HG02884 (cell line): ENCODE results near the gene RNF220.

Experiments used
- ATAC-seq: cut with Tn5 transposase; IDR thresholded peaks from one replicate; pipeline ENCODE4 v1.9.1; 2021; ENCODE audit warnings: mild to moderate bottlenecking, moderate library complexity; ENCODE audit not compliant: unreplicated experiment

The RNF220 gene

DNA sequence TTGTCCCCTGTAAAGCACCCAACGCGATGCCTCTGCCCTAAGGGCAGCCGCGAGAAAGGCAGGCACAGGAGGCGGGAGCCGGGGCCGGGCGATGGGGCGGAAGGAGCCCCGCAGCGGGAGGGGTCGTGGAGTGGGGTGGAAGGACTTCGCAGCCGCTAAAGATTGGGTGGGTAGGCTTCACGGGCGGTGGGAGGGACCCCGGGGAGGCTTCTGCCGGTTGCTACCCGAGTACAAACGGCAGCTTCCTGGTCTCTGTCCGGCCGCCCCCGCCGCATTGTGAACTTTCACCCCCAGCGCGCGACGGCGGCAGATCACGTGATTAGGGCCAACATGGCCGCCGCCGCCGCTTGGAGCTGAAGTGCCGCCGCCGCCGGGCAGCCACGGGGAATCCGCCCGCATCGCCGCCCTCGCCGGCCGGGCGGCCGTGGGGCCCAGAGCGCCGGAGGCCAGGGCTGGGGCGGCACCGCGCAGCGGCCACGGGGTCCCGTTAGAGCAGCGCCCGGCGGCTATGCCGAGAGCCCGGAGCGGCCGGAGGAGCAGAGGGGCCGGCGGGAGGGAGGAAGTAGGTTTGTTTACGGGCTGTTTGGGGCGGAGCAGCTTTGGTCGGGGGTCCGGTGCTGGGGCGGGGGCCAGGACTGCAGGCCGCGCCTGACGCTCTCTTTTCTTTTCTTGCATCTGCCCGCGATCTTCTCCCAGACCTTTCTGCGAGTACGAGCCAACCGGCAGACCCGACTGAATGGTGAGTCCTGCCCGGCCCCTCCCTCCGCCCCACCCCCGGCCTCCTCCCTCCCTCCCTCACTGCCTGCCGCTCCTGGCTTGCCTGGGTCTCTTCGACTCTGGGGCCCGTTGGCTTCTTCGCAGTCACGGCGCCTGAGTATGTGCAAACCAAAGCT, 226.8 kb downstream of the RNF220 start:
- peak; percentile 67 for ATAC-seq

DNA sequence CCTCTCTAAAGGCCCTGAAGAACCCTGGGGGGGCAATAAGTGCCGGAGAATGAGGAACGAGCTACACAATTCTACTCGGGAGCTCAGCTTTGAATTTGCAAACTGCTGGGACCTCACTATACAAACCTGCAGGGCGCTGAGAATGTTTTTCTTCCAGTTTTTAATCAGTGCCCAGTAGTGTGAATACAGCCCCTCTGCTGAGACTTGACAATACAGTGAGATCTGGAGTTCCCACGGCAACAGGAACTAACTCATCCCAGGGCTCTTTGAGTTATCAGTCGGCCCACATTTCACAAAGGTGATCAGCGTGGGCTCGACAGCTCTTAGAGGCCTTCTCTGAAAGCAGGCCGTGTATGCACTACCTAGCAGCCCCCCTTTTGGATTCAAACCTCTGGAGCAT, 227.5 kb downstream of the RNF220 start:
- no peak for ATAC-seq

DNA sequence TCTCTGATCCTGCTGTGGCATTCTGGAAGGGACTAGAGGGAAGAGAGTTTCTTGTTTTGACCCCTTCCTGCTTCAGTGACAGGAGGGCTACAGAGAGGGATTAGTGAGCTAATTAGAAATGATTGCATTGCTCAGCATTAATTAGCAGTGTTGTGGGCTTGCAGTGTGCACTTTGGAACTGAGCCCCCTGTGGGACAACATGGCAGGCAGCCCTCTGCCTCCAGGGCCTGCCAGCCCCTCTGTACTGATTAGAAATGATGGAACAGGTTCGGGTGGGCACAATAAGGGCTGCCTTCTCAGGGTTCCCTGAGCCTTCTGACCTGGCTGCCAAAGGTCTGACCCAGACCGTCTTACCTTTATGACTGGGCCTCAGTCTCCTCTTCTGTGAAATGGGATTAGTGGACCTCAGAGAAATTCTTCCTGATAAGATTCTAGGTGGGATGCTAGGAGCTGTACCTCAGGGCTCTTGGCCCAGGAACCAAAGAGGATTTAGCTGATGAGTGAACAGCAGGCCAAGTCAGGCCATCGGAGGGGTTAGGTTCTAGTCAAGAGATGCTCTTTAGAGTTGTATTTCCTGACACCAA, 229.6 kb downstream of the RNF220 start:
- ATAC-seq = no peak

DNA sequence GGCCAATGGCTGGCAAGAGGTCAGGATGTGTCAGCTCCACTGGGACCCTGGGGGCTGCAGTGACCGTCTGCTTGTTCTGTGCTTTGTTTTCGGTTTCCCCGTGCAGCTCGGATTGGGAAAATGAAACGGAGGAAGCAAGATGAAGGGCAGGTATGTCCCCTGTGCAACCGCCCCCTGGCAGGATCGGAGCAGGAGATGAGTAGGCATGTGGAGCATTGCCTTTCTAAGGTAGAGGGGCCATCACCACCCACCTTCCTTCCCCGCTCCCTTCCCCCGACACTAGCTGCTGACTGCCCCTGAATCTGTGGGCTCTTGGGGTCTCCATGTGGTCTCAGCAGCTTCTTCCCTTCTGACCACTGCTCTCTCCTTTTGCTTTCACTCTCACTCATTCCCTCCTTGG, 230.4 kb downstream of the RNF220 start:
- ATAC-seq = no peak

DNA sequence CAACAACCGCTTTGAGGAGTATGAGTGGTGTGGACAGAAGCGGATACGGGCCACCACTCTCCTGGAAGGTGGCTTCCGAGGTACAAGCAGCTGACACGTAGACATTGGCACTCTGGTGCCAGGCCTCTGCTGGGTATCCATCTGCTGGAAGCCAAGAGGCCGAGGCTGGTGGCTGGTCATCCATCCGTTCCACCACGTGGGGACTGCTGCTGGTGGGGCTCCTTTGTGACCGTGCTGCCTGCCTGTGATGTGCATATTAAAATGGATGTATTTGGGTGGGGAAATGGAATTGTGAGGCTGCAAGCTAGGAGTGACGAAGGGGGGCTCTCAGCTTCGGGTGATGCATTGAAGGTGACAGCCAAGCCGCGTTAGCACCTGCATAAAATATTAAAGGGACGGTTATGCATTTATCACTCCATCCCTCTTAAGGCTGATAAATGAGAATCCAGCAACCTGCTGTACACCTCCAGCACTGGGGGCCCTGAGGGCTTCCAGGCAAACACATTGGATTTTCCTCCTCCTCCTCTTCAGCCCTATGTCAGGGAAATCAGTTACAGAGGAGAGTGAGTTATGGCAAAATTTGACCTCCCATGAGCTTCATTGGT, 231.1 kb downstream of the RNF220 start:
- no peak for ATAC-seq

DNA sequence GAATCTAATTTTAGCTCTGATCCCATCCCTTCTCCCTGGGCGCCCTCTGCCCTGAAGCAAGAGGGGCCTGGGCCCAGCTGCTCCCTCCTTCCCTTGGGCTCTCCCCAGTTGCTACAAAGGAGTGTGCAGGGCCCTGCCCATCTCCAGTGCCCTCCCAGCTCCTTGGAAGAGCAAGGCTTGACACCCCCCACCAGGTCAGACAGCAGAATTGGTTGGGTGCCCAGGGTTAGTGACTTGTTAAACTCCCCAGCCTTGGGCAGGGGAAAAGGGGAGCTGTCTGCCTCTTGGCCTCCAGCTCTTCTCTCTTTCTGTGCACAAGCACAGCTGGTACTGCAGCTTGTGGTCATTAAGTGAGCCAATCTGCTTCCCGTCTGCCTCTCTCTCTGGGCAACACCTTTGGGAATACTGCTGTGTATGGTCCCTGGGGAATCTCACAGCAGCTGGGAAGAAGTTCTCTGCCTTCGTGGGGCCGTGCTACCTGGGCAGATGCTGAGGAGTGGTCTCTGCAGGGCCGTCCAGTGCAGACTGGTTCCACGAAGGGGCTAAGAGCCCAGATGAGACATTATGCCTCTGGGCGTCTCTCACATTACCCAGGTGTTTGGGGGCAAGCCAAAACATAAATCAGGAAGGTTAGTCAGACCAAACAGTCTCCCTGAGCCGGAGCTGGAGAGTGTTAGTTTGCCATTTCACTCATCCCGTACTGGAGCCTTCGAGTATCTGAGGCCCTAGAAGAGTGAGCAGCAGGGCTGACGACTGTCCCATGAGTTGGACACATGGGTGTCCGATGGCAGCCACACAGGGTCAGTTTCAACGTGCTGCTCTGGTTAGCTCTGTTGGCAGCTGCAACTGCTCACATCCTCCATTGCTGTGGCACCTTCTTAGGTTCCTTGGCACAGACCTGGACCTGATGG, 231.9 kb downstream of the RNF220 start:
- no peak for ATAC-seq

DNA sequence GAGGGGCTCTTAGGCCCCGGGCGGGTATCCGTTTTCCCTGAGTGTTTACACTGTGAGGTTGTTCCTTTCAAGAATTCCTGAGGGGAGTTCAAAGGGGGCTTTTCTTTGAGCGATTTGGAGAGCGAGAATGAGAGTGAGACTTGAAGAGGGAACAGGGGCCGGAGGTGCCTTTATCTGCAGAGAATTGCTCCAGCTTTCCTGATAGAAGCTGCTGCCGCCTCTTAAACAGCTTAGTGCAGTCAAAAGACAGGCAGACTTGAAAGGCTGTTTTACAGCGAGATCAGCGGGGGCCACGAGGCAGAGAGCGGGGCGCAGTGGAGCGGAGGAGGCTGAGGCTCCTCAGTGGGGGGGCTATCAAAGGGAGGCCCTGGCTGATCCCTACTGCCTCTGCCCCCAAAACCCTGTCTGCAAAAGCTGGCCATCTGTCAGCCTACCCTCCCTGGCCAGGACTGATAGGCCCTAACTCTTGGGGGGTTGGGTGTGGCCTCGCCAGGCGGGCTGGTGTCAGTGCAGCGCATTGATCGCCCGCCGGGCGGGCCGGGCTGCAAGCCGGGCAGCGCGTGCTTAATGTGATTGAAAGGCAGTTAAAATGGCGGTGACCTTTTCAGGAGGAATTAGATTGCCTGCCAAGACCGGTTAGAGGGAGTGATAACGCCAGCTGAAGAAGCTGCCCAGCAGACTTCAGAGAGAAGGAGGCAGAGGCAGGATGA, 232.8 kb downstream of the RNF220 start:
- ATAC-seq = no peak

DNA sequence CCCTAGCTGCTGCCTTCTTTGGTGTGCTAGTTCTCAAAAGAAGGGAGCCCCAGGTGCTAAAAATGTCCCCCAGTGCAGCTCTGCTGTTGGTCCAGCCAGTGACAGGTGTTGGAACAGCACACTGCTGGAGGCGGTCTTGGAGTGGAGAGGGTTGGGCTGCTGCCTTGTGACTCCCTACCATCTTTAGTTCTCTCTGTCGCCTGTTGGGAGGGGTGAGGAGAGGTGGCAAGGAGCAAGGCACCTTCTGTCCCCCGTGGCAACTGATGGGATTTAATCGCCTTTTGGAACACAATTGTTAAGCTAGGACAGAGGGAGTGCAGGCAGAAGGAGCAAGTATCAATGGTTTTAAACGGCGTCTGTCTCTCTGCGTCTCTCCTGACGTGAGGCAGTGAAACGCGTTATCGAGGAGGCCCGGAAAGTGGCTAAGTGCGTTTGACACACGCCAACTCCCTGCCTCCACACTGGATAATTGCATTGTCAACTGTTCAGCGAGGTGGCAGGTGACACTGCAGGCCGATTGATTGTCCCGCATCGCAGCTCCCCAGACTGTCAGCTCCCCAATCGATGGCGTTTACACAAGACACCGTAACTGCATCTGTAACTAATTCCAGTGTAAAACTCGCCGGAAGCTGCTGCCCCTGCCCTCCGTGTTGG, 235.3 kb downstream of the RNF220 start:
- ATAC-seq = no peak

DNA sequence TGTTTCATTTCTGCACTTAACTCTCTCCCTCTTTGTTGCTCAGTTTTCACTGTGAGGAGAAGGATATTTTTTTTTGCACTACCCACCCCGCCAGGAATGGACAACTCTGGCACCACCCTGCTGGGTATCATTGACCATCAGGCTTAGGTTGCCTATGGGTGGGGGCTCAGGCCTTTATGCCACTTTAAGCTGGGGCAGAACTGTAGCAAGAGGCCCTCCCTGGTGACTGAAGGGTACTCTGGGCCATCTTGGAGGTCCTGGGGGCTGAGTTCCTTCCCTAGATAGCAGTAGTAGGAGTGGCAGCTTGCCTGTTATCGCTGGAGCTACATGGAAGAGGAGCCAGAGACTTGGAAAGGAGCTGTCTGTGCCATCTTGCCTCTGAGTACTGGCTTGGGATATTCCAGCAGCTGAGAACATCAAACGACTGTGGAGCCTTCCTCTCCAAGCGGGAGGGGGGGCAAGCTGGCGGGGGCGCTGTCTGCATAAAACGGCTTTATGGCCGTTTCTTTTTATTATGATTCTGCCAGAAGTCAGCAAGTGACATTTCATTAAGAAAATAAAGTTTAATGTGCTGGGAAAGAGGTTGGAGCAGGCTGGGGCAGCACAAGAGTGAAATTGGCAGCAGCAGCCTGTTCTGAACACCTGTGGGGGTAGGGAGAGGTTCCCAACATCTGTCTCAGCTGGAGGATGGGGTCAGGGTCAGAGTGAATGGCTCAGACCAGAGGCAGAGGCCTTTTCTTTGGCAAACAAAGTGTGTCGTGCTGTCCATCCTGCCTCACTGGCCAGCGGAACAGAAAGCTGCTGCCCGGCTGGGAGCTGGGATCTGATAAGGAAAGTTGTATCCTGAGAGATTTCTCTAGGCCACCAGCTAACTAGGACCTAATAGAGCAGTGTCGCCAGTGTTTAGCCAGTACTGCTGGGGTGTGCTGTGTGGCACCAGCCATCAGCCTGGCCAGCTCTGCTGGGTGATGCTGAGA, 236.4 kb downstream of the RNF220 start:
- ATAC-seq = no peak

DNA sequence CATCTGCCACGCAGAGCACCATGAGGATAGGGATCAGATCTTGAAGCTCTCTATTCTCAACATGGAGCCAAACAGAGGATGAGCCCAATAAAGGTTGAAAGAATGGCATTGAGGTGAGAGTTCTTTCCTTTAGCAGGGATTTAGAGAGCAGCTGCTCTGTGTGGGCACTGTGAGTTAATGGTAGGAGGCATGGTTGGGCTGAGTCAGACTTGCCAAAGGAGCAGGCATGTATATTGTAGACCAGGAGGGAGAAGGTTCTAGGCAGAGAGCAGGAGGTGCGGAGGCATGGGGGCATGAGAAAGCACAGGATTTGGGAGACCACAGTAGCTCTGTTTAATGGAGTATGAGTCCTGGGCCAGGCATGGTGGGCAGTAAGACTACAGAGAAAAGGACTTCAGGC, 237.2 kb downstream of the RNF220 start:
- no peak for ATAC-seq

DNA sequence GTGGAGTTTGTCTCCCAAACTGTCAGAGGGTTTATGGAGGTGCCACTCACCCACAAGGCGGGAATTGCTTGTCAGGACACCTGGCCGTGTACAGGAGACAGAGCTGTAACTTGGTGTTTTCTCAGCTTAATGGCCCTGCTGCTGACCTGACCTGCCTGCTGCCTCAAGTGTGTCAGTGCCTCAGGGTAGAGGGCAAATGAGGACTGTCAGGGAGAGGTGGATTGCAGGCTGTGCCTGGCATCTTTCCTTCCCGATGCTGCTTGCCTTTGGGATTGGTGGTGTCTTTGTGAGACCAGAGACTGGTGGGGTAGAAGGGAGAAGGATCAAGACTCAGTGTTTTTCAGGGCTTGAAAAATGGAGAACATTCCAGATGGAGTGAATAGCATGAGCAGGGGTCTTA, 237.9 kb downstream of the RNF220 start:
- ATAC-seq = no peak

DNA sequence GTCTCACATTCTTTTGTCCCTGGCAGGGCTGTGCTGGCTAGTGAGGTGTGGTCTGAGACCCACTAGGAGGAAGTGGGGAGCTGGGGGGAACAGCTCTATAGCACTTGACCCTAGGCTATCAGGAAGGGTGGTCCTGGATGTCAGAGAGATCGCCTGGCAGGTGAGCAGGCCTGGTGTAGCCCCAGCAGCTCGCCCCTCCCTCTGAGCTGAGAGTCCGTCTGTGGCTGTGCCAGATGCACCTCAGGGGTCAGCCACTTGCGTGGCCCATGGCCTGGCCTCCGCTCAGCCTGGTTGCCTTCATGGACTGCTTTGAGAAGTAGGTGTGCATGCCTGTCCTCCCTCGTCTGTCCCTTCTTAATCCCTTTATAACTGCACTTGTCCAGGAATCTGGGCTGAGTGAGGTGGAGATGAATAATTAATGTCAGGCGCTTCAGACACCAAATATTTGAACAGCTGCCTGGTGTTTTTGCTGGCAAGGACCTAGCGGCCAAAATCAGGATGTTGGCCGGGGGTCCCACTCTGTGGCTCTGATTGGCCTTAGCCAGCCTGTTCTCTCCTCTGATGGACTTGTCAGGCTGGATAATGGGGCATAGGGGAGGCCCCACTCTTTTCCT, 238.8 kb downstream of the RNF220 start:
- no peak for ATAC-seq

DNA sequence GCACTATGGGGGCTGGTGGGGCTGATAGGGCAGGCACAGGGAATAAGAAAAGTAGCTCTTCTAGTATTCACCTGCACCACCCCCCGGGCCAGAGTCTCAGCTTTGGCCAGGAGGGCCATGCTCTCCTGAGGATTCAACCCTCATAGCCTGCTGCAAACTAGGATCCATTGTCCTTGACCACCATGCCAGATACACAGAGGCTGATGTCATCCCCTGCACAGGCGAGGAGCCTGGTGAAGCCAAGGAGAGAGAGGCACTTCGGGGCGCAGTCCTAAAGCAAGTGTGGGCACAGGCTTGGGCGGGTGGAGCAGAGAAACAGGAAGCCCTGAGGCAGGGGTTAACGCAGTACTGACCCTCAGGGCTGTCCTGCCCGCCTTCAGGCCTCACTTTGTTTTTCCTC, 239.8 kb downstream of the RNF220 start:
- no peak for ATAC-seq

DNA sequence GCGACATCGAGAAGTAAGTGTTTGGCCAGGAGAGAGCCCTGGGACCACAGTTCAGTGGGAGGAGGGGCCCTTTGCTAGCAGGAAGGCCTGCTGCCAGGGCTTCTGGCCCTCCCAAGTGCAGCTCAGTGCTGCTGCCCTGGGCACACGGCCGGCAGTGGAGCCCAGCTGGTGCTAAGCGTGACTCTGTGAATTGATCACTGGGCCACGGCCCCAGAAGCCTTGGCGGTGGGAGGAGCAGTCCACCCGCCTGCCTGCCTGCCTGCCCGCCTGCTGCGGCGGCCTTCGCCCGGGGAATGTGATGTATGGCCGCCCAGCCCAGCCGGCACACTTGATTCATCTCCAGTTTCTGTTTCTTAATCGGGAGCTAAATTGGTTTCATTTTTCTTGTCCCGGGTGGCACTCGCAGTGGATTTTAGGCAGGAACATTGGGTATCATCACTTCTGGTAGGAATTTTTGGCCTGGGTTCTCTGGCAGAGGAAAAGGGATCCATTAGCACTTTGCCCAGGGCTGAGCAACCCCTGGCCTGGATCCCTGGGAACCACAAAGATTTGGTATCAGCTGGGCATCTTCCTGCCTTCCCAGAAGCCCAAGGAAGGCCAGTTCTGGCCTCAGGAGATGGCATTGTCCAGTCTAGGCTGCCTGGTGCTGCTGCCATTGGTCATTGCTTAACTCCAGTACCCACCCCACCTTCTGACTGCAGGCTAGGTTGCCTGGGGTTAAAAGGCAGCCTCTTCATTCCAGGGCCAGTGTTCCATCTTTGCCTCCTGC, 240.6 kb downstream of the RNF220 start:
- ATAC-seq = no peak

DNA sequence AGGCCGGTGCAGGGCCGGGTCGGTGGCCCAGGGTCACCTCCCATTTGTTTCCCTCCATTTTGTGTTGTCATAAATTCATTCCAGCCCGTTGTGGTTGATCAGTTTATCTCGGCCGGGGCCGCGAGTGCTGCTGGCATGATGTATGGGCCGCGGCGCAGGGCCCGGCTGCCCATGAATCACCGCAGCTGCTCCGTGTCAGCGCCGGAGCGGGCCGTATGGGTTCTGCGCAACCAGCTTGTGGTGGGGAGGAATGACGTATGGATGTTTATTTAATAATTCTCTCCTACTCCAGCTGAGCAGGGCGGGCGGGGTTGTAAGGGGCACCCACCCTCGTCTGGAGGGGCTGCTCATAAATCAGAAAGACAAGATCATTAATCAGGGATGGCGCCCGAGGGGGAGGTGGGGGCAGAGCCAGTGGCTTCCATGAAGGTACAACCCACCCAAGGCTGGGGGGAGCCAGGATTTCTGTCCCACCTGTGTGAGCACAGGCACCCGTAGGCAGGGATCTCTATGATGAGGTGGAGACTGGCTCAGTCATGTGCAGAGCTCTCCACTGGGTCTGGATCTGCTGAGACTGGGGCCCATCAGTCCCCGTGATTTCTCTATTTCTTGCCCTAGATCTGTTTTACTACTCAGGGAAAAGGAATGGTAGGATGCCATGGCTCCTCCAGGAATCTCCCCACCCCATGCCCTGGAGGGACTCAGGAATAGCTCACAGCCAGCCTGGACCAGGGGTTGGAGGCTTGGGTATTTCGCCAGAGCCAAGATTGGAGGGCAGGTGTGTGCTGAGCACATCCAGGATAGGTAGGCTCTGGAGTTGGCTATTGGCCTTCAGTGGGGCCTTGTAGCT, 241.4 kb downstream of the RNF220 start:
- ATAC-seq = no peak

DNA sequence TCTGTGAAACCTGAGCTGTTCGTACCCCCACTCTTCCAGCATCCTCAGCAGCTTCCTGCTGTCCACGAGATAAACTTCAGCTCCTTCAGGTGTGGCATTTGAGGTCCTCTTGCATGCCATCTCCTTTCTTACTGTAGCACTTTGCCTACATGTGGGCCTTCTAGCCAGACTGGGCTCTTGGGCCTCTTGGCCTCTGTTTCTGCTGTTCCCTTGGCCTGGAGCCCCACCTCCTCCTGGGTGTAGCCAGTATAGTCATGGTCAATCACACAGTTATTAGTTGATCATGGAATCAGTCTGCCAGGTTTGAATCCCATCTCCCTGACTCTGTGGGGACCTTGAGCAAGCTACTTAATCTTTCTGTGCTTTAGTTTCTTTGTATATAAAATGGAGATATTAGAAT, 242.8 kb downstream of the RNF220 start:
- no peak for ATAC-seq
